ENCODE measurements around the gene PRKCD. TPM values are rescaled to one million over a fixed set of nuclear protein-coding genes. Genes with fewer than 3 reads are reported as not detected.

Gene PRKCD
- total and polyA plus RNA-seq, 12 donors = 10.7 to 156 (median 49.2) TPM

- intact Hi-C loops (cut with DNase I) = no loop called here
- Histone ChIP-seq H3K27me3 (no peaks in the 10 kb centered on the region), H3K4me3 (no peak overlapping the region), H3K27ac (no peak overlapping the region), H3K9me3 (replicated peaks in 1 of 3) (no peaks in the 10 kb centered on the region), H3K36me3 (replicated peaks in 1 of 2) (no peaks in the 10 kb centered on the region), H3K4me1 (replicated peaks in 1 of 2) (no peaks in the 10 kb centered on the region)
- WGBS, 4 donors = 88 to 93% (median 91%) methylated on average over 2 of the region's 2 CpGs
- TF ChIP-seq CTCF (IDR thresholded peaks at IDR 0.05) (no peak), POLR2A (IDR thresholded peaks at IDR 0.05) (no peak)
- no peak for DNase-seq
Measured at GRCh38 chr3:53217175-53217574, 56.2 kb downstream of the PRKCD start.

- no peaks in the 10 kb centered on the region for H3K27me3 ChIP-seq
- no peaks in the 10 kb centered on the region for H3K4me1 ChIP-seq (replicated peaks in 1 of 2)
- H3K4me3 ChIP-seq = no peak overlapping the region
- no peaks in the 10 kb centered on the region for H3K36me3 ChIP-seq (replicated peaks in 1 of 2)
- no peak for TF ChIP-seq POLR2A (IDR thresholded peaks at IDR 0.05)
- no peak for TF ChIP-seq CTCF (IDR thresholded peaks at IDR 0.05)
- H3K9me3 ChIP-seq (replicated peaks in 1 of 3) = no peaks in the 10 kb centered on the region
- 55 to 85% (median 72%) methylated on average over 2 of the region's 2 CpGs for WGBS, 4 donors
- DNase-seq = peak in 1 of 7 donors; percentile 40
- no peak overlapping the region for H3K27ac ChIP-seq
- intact Hi-C loops (cut with DNase I) = no loop called here
Measured at GRCh38 chr3:53218131-53218530, 57.1 kb downstream of the PRKCD start.

GRCh38 chr3:53219895-53220483, 59.0 kb downstream of the PRKCD start:
- WGBS, 4 donors = 39 to 42% (median 41%) methylated on average over 10 of the region's 10 CpGs
- H3K27ac ChIP-seq = no peak overlapping the region
- no peaks in the 10 kb centered on the region for H3K27me3 ChIP-seq
- H3K4me3 ChIP-seq = no peak overlapping the region
- no peaks in the 10 kb centered on the region for H3K4me1 ChIP-seq (replicated peaks in 1 of 2)
- H3K36me3 ChIP-seq (replicated peaks in 1 of 2) = peaks cover 0 to 18% of the 10 kb centered on the region in 2 donors
- no peaks in the 10 kb centered on the region for H3K9me3 ChIP-seq (replicated peaks in 1 of 3)
- DNase-seq = peak; percentile 86 to 95 (median 90)
- intact Hi-C loops (cut with DNase I) = loop anchor here in 1 of 2 donors (10.0 kb wide), 1 partner anchor 495 kb away; no protein-coding TSS in a partner anchor
- no peak for TF ChIP-seq POLR2A (IDR thresholded peaks at IDR 0.05)
- TF ChIP-seq CTCF (IDR thresholded peaks at IDR 0.05) = peak; percentile 87 to 95 (median 92)

- WGBS, 4 donors = 86 to 94% (median 88%) methylated on average over 4 of the region's 4 CpGs
- no peaks in the 10 kb centered on the region for H3K27me3 ChIP-seq
- DNase-seq = no peak
- no peak overlapping the region for H3K27ac ChIP-seq
- H3K9me3 ChIP-seq (replicated peaks in 1 of 3) = no peaks in the 10 kb centered on the region
- intact Hi-C loops (cut with DNase I) = loop anchor here in 1 of 2 donors (10.0 kb wide), 1 partner anchor 493 kb away; no protein-coding TSS in a partner anchor
- TF ChIP-seq POLR2A (IDR thresholded peaks at IDR 0.05) (no peak), CTCF (IDR thresholded peaks at IDR 0.05) (no peak)
- no peak overlapping the region for H3K4me3 ChIP-seq
- peaks cover 0 to 31% of the 10 kb centered on the region in 2 donors for H3K36me3 ChIP-seq (replicated peaks in 1 of 2)
- H3K4me1 ChIP-seq (replicated peaks in 1 of 2) = no peaks in the 10 kb centered on the region
Measured at GRCh38 chr3:53221345-53221744, 60.3 kb downstream of the PRKCD start.
